GM23338 (cell line): Measurements from ENCODE around the gene MACF1. TPM values are rescaled to one million over a fixed set of nuclear protein-coding genes. Genes with fewer than 3 reads are reported as not detected.
A peak's percentile ranks its signal among the peaks of the same experiment; 100 is the strongest.

Experiments used
- ATAC-seq: fragments of 200-7000 bp; cut with Tn5 transposase; 3 replicates; pipeline ENCODE4 v1.9.1; 2020
- DNase-seq: peaks from one replicate; pipeline ENCODE4 v3.0.0-alpha.2; 2015; ENCODE audit warnings: low spot score
- H2AFZ ChIP-seq: fragments of 200-600 bp; sonication (generic); 2 replicates; pipeline ENCODE4 v1.8.0; 2016; ENCODE audit warnings: antibody characterized with exemption, mild to moderate bottlenecking, moderate library complexity
- H3F3A ChIP-seq: fragments of 200-600 bp; sonication (generic); replicated peaks from 2 replicates; pipeline ENCODE4 v1.8.0; 2017; ENCODE audit warnings: antibody characterized with exemption, mixed run types, low read depth
- H3K27ac ChIP-seq: fragments of 200-600 bp; sonication (generic); 2 replicates; pipeline ENCODE4 v1.6.1; 2016; ENCODE audit warnings: low read depth
- H3K27me3 ChIP-seq: fragments of 200-600 bp; sonication (generic); 2 replicates; pipeline ENCODE4 v1.8.0; 2016; ENCODE audit warnings: mild to moderate bottlenecking, mixed run types, moderate library complexity; ENCODE audit not compliant: insufficient read depth
- H3K36me3 ChIP-seq: fragments of 200-600 bp; sonication (generic); 2 replicates; pipeline ENCODE4 v1.8.0; 2016; ENCODE audit warnings: mild to moderate bottlenecking; ENCODE audit not compliant: insufficient read depth
- H3K4me1 ChIP-seq: fragments of 200-600 bp; sonication (generic); 2 replicates; pipeline ENCODE4 v1.8.0; 2016; ENCODE audit warnings: mild to moderate bottlenecking, moderate library complexity; ENCODE audit not compliant: insufficient read depth
- H3K4me2 ChIP-seq: fragments of 200-600 bp; sonication (generic); 2 replicates; pipeline ENCODE4 v1.7.1; 2017; ENCODE audit warnings: mixed run types
- H3K4me3 ChIP-seq: fragments of 200-600 bp; sonication (generic); 2 replicates; pipeline ENCODE4 v1.6.1; 2016; ENCODE audit warnings: mixed run types
- H3K79me2 ChIP-seq: fragments of 200-600 bp; sonication (generic); replicated peaks from 2 replicates; pipeline ENCODE4 v1.8.0; 2017; ENCODE audit warnings: mild to moderate bottlenecking; ENCODE audit not compliant: insufficient read depth
- H3K9me2 ChIP-seq: fragments of 200-600 bp; sonication (generic); 2 replicates; pipeline ENCODE4 v1.8.0; 2017; ENCODE audit not compliant: insufficient read depth
- H4K20me1 ChIP-seq: fragments of 200-600 bp; sonication (generic); replicated peaks from 2 replicates; pipeline ENCODE4 v1.8.0; 2017; ENCODE audit warnings: mild to moderate bottlenecking; ENCODE audit not compliant: insufficient read depth
- H3K27ac Mint-ChIP-seq: 2 replicates; pipeline ENCODE4 v1.8.0; 2020; ENCODE audit warnings: inconsistent platforms, mild to moderate bottlenecking, moderate library complexity, mixed read lengths
- H3K27me3 Mint-ChIP-seq: 3 replicates; pipeline ENCODE4 v1.8.0; 2022; ENCODE audit warnings: low read depth, mild to moderate bottlenecking, moderate library complexity, mixed read lengths, inconsistent platforms; ENCODE audit not compliant: insufficient read depth, poor library complexity
- H3K36me3 Mint-ChIP-seq: 3 replicates; pipeline ENCODE4 v1.8.0; 2021; ENCODE audit warnings: low read depth, mild to moderate bottlenecking, inconsistent platforms, moderate library complexity, mixed read lengths
- H3K4me1 Mint-ChIP-seq: 3 replicates; pipeline ENCODE4 v1.8.0; 2020; ENCODE audit warnings: mild to moderate bottlenecking, inconsistent platforms, mixed read lengths
- H3K4me3 Mint-ChIP-seq: 3 replicates; pipeline ENCODE4 v1.8.0; 2021; ENCODE audit warnings: moderate library complexity, mild to moderate bottlenecking, inconsistent platforms, mixed read lengths
- H3K9me3 Mint-ChIP-seq: 3 replicates; pipeline ENCODE4 v1.8.0; 2020; ENCODE audit warnings: moderate library complexity, mild to moderate bottlenecking, inconsistent platforms, mixed read lengths
- CREB1 ChIP-seq: fragments of 250-450 bp; sonication (Bioruptor Pico); IDR thresholded peaks from 2 replicates; pipeline ENCODE4 v1.5.0; 2020; ENCODE audit warnings: low read depth, mild to moderate bottlenecking, moderate library complexity
- EZH2 ChIP-seq: fragments of 200-600 bp; sonication (generic); IDR thresholded peaks from one replicate; pipeline ENCODE4 v1.8.0; 2017; ENCODE audit warnings: antibody characterized with exemption, mild to moderate bottlenecking, low read depth; ENCODE audit not compliant: unreplicated experiment
- EZH2phosphoT487 ChIP-seq: fragments of 200-600 bp; sonication (generic); IDR thresholded peaks from one replicate; pipeline ENCODE4 v1.8.1; 2018; ENCODE audit warnings: antibody characterized with exemption; ENCODE audit not compliant: unreplicated experiment
- JUNB ChIP-seq: IDR thresholded peaks from one replicate; pipeline ENCODE4 v1.6.1; 2016; ENCODE audit warnings: antibody characterized with exemption; ENCODE audit not compliant: unreplicated experiment
- NANOG ChIP-seq: IDR thresholded peaks from 2 replicates; pipeline ENCODE4 v1.6.1; 2016; ENCODE audit warnings: antibody characterized with exemption, borderline replicate concordance
- POLR2AphosphoS5 ChIP-seq: IDR thresholded peaks from 2 replicates; pipeline ENCODE4 v1.6.1; 2016; ENCODE audit warnings: antibody characterized with exemption, low read depth
- REST ChIP-seq: IDR thresholded peaks from one replicate; pipeline ENCODE4 v1.6.1; 2018; ENCODE audit warnings: antibody characterized with exemption; ENCODE audit not compliant: unreplicated experiment
- STAT1 ChIP-seq: IDR thresholded peaks from one replicate; pipeline ENCODE4 v1.6.1; 2016; ENCODE audit warnings: antibody characterized with exemption; ENCODE audit not compliant: unreplicated experiment
- ZNF114 ChIP-seq: fragments of 250-450 bp; sonication (Bioruptor Pico); IDR thresholded peaks from 2 replicates; pipeline ENCODE4 v1.5.0; 2020; ENCODE audit warnings: mild to moderate bottlenecking, moderate library complexity
- ZNF331 ChIP-seq: fragments of 250-450 bp; sonication (Bioruptor Pico); IDR thresholded peaks from 2 replicates; pipeline ENCODE4 v1.5.0; 2020; ENCODE audit warnings: low read depth, mild to moderate bottlenecking, moderate library complexity
- polyA plus RNA-seq: library from polyadenylated mRNA; unstranded; fragments of >200 nt; fragmentation: Nextera tagmentation; extraction: Ambion mirVana; gene quantifications from 2 replicates; pipeline ENCODE4 v1.2.1, GENCODE V29; 2016
- total RNA-seq: library from RNA; depleted of rRNA; stranded (reverse); fragments of >200 nt; shearing (Covaris generic); gene quantifications from 2 replicates; pipeline ENCODE4 v1.2.3, GENCODE V29; 2014
- TF ChIP-seq, protein P1 (sequence below): IDR thresholded peaks from 2 replicates; pipeline ENCODE4 v1.6.1; 2016; ENCODE audit warnings: antibody characterized with exemption
- TF ChIP-seq, protein P2 (sequence below), 2 experiments: fragments of 200-600 bp in 1 of 2; sonication (generic) in 1 of 2; conservative IDR thresholded peaks; 2 replicates each; pipeline versions ENCODE4 v1.5.1 to v1.6.1; 2016 to 2017; ENCODE audit warnings: antibody characterized with exemption in 2 of 2, low read depth in 2 of 2, mild to moderate bottlenecking in 2 of 2, moderate library complexity in 1 of 2

The MACF1 gene
- total and polyA plus RNA-seq, 2 experiments from 2014 or later: 104 to 399 TPM

- TF ChIP-seq, protein P1, sequence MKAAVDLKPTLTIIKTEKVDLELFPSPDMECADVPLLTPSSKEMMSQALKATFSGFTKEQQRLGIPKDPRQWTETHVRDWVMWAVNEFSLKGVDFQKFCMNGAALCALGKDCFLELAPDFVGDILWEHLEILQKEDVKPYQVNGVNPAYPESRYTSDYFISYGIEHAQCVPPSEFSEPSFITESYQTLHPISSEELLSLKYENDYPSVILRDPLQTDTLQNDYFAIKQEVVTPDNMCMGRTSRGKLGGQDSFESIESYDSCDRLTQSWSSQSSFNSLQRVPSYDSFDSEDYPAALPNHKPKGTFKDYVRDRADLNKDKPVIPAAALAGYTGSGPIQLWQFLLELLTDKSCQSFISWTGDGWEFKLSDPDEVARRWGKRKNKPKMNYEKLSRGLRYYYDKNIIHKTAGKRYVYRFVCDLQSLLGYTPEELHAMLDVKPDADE: no peak
- TF ChIP-seq EZH2phosphoT487: no peak
These were observed 120.4 kb downstream of the MACF1 start (continued) for GRCh38 chr1:39324888-39325287.

GRCh38 chr1:39326836-39327235 is 122.3 kb downstream of the MACF1 start:
- H3K9me2 ChIP-seq: no peaks in the 10 kb centered on the region
- no peaks in the 10 kb centered on the region for H3K27me3 ChIP-seq
- no peak overlapping the region for H2AFZ ChIP-seq
- no peaks in the 10 kb centered on the region for H3K9me3 Mint-ChIP-seq
- no peak overlapping the region for H3K4me3 Mint-ChIP-seq
- ATAC-seq: no peak
- peaks cover 2% of the 10 kb centered on the region for H3K27me3 Mint-ChIP-seq
- H3K36me3 ChIP-seq: peaks cover 45% of the 10 kb centered on the region
- no peaks in the 10 kb centered on the region for H3K79me2 ChIP-seq
- H3K27ac Mint-ChIP-seq: no peak overlapping the region
- DNase-seq: no peak
- no peak overlapping the region for H3K27ac ChIP-seq
- no peaks in the 10 kb centered on the region for H3F3A ChIP-seq
- H3K4me2 ChIP-seq: no peak overlapping the region
- TF ChIP-seq, protein P2, sequence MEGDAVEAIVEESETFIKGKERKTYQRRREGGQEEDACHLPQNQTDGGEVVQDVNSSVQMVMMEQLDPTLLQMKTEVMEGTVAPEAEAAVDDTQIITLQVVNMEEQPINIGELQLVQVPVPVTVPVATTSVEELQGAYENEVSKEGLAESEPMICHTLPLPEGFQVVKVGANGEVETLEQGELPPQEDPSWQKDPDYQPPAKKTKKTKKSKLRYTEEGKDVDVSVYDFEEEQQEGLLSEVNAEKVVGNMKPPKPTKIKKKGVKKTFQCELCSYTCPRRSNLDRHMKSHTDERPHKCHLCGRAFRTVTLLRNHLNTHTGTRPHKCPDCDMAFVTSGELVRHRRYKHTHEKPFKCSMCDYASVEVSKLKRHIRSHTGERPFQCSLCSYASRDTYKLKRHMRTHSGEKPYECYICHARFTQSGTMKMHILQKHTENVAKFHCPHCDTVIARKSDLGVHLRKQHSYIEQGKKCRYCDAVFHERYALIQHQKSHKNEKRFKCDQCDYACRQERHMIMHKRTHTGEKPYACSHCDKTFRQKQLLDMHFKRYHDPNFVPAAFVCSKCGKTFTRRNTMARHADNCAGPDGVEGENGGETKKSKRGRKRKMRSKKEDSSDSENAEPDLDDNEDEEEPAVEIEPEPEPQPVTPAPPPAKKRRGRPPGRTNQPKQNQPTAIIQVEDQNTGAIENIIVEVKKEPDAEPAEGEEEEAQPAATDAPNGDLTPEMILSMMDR (conservative IDR thresholded peaks at IDR 0.05; ENCODE audit: low read depth in 2 of 2): no peak
- TF ChIP-seq NANOG (no peak), EZH2phosphoT487 (no peak), CREB1 (0 out of 2 replicates have a peak, but pooled peaks have one; percentile 19)
- H3K4me3 ChIP-seq: no peak overlapping the region
- no peaks in the 10 kb centered on the region for H3K4me1 ChIP-seq
- H3K4me1 Mint-ChIP-seq: no peaks in the 10 kb centered on the region
- peaks cover 37% of the 10 kb centered on the region for H3K36me3 Mint-ChIP-seq
- H4K20me1 ChIP-seq: peaks cover 4% of the 10 kb centered on the region; the same call in 1 of the 2 replicates

DNA sequence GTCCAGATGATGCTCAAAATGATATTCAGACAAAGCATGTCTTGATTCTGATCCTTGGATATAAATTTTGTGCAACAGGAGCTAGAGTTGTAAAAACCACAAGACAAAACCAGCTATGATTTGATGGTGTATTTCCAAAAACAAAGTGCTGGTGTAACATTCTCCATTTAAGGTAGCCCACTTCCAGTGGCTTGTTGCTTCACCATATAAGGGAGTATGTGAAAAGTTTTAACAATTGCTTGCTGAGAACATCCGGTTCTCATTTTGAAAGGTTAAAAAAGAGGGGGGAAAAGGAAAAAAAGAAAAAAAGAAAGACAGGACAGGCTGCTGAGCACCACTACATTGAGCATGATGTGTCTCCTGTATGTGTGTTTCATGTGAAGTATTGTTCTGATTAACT is 123.6 kb downstream of the MACF1 start:
- no peaks in the 10 kb centered on the region for H3K79me2 ChIP-seq
- no peaks in the 10 kb centered on the region for H3K27me3 ChIP-seq
- H4K20me1 ChIP-seq: 0 out of 2 replicates have a peak, but pooled peaks cover 4% of the 10 kb centered on the region
- no peak overlapping the region for H3K4me3 ChIP-seq
- Mint-ChIP-seq H3K27me3 (no peaks in the 10 kb centered on the region), H3K27ac (no peak overlapping the region), H3K4me1 (no peaks in the 10 kb centered on the region), H3K36me3 (peaks cover 37% of the 10 kb centered on the region), H3K9me3 (no peaks in the 10 kb centered on the region), H3K4me3 (no peak overlapping the region)
- no peak overlapping the region for H2AFZ ChIP-seq
- 0 out of 2 replicates have a peak overlapping the region, but pooled peaks have one; percentile 1 for H3K27ac ChIP-seq
- H3F3A ChIP-seq: no peaks in the 10 kb centered on the region
- ATAC-seq (no peak), DNase-seq (no peak)
- H3K36me3 ChIP-seq: peaks cover 45% of the 10 kb centered on the region
- no peak overlapping the region for H3K4me2 ChIP-seq
- H3K4me1 ChIP-seq: no peaks in the 10 kb centered on the region
- H3K9me2 ChIP-seq: no peaks in the 10 kb centered on the region
- no peak for TF ChIP-seq STAT1
- TF ChIP-seq NANOG: no peak
- no peak for TF ChIP-seq CREB1
- no peak for TF ChIP-seq REST
- no peak for TF ChIP-seq ZNF331 (CRISPR knock-in tag)
- TF ChIP-seq, protein P2 (conservative IDR thresholded peaks at IDR 0.05; ENCODE audit: low read depth in 2 of 2): no peak
- TF ChIP-seq, protein P1: no peak
- TF ChIP-seq EZH2: no peak
- no peak for TF ChIP-seq EZH2phosphoT487
- no peak for TF ChIP-seq JUNB
- no peak for TF ChIP-seq POLR2AphosphoS5
- TF ChIP-seq ZNF114 (CRISPR knock-in tag): no peak
